Spleen (tissue), 7 donors: ENCODE results near the gene STRADA.

Experiments used
- CTCF ChIP-seq, 11 experiments: fragments of 200-600 bp in 7 of 11; fragments of 450-650 bp in 4 of 11; sonication (generic) in 4 of 11; IDR thresholded peaks in 8 of 11; conservative IDR thresholded peaks in 3 of 11; 1 replicate in 7 of 11; 2 replicates in 4 of 11; pipeline versions ENCODE4 v1.4.0 to v1.8.0; 2016 to 2021; ENCODE audit warnings: antibody characterized with exemption in 11 of 11, inconsistent platforms in 4 of 11, mild to moderate bottlenecking in 1 of 11
- POLR2A ChIP-seq, 3 donors: fragments of 450-650 bp; IDR thresholded peaks; one replicate each; pipeline ENCODE4 v1.5.1; 2017; ENCODE audit warnings: antibody characterized with exemption in 3 of 3, mild to moderate bottlenecking in 1 of 3
- POLR2AphosphoS5 ChIP-seq, 3 donors: sonication (generic); formaldehyde crosslinking; IDR thresholded peaks; one replicate each; pipeline ENCODE4 v1.5.1; 2017; ENCODE audit warnings: antibody characterized with exemption in 3 of 3
- donor health status: DM: no; HTN: no; CAD: no; lungs with moderate emphysema.
- donor health status: DM: no; HTN: no; CAD: no.
- donor health status: DM: no; HTN: no; CAD: no.

GRCh38 chr17:63707151-63707550 is 34.4 kb downstream of the STRADA start:
- no peak for TF ChIP-seq CTCF (IDR thresholded peaks at IDR 0.05 in 8 of 11, conservative IDR thresholded peaks at IDR 0.05 in 3 of 11)
- no peak for TF ChIP-seq POLR2A (IDR thresholded peaks at IDR 0.05)
- peak in 2 of 3 donors; percentile 42 to 58 for TF ChIP-seq POLR2AphosphoS5 (IDR thresholded peaks at IDR 0.05)
